HL-60 (cell line): ENCODE measurements around the gene MAP4K4.

ENCODE experiments used
- DNase-seq, 2 experiments: peaks; one replicate each; pipeline ENCODE4 v3.0.0-alpha.2; 2010 to 2020; ENCODE audit warnings: low read depth in 1 of 2, low spot score in 1 of 2
- H3K27ac ChIP-seq: fragments of 250-450 bp; sonication (Bioruptor Pico); replicated peaks from 2 replicates; pipeline ENCODE4 v1.5.1; 2020; ENCODE audit warnings: mild to moderate bottlenecking, moderate library complexity
- H3K27me3 ChIP-seq: fragments of 250-450 bp; sonication (Bioruptor Pico); 2 replicates; pipeline ENCODE4 v1.5.1; 2021; ENCODE audit warnings: mild to moderate bottlenecking, moderate library complexity; ENCODE audit not compliant: insufficient read depth, poor library complexity, severe bottlenecking
- H3K4me3 ChIP-seq: replicated peaks from 2 replicates; pipeline ENCODE4 v1.5.1; 2011; ENCODE audit warnings: mild to moderate bottlenecking, control low read depth, low read length; ENCODE audit not compliant: insufficient read depth
- CTCF ChIP-seq: IDR thresholded peaks from one replicate; pipeline ENCODE4 v1.5.1; 2011; ENCODE audit warnings: low read length, control low read depth, inconsistent platforms; ENCODE audit not compliant: insufficient read depth
- GABPA ChIP-seq: IDR thresholded peaks from 2 replicates; pipeline ENCODE4 v1.6.1; 2012; ENCODE audit warnings: low read depth
- POLR2AphosphoS5 ChIP-seq: IDR thresholded peaks from 2 replicates; pipeline ENCODE4 v1.6.1; 2012; ENCODE audit warnings: low read depth
- REST ChIP-seq: IDR thresholded peaks from 2 replicates; pipeline ENCODE4 v1.6.1; 2012; ENCODE audit warnings: low read depth; ENCODE audit not compliant: insufficient replicate concordance
- SPI1 ChIP-seq: IDR thresholded peaks from 2 replicates; pipeline ENCODE4 v1.6.1; 2012; ENCODE audit warnings: low read depth, mild to moderate bottlenecking, borderline replicate concordance

Gene MAP4K4

GRCh38 chr2:101902169-101902568, 204.7 kb downstream of the MAP4K4 start:
- Histone ChIP-seq H3K27ac (no peak overlapping the region), H3K27me3 (no peaks in the 10 kb centered on the region), H3K4me3 (no peak overlapping the region)
- TF ChIP-seq CTCF (no peak), REST (no peak), GABPA (no peak), SPI1 (no peak), POLR2AphosphoS5 (no peak)
- no peak for DNase-seq

GRCh38 chr2:101904916-101905315, 207.4 kb downstream of the MAP4K4 start:
- Histone ChIP-seq H3K27me3 (no peaks in the 10 kb centered on the region), H3K4me3 (no peak overlapping the region)
- no peak for DNase-seq

More at GRCh38 chr2:101904916-101905315, 207.4 kb downstream of the MAP4K4 start:
- TF ChIP-seq CTCF = no peak
- no peak for TF ChIP-seq REST
- TF ChIP-seq POLR2AphosphoS5 = no peak
- TF ChIP-seq SPI1 = no peak
- no peak overlapping the region for H3K27ac ChIP-seq
